GM12878 (cell line): Measurements from ENCODE around the gene HSD17B4.

Experiments used
- CBFB ChIP-seq: IDR thresholded peaks from 2 replicates; pipeline ENCODE4 v1.6.1; 2016; ENCODE audit warnings: antibody characterized with exemption, low read depth
- CREB1 ChIP-seq: IDR thresholded peaks from 2 replicates; pipeline ENCODE4 v1.6.1; 2012; ENCODE audit warnings: low read depth, mild to moderate bottlenecking, inconsistent platforms
- CTCF ChIP-seq, 3 experiments: IDR thresholded peaks in 2 of 3; conservative IDR thresholded peaks in 1 of 3; 2 replicates each; pipeline ENCODE4 v1.5.1; 2011; ENCODE audit warnings: low read depth in 3 of 3, low read length in 3 of 3, mild to moderate bottlenecking in 3 of 3, control low read depth in 2 of 3, moderate library complexity in 2 of 3, inconsistent platforms in 1 of 3, mixed read lengths in 1 of 3; ENCODE audit not compliant: control insufficient read depth in 2 of 3, insufficient read depth in 1 of 3; ENCODE audit errors: extremely low read depth in 1 of 3
- EED ChIP-seq: sonication (generic); IDR thresholded peaks from 2 replicates; pipeline ENCODE4 v1.6.1; 2016; ENCODE audit warnings: antibody characterized with exemption, low read depth
- POLR2A ChIP-seq: IDR thresholded peaks from 2 replicates; pipeline ENCODE4 v1.6.1; 2011; ENCODE audit warnings: low read depth, mild to moderate bottlenecking, low read length
- ZNF687 ChIP-seq: fragments of 450-650 bp; IDR thresholded peaks from 2 replicates; pipeline ENCODE4 v1.6.1; 2017; ENCODE audit warnings: mild to moderate bottlenecking, moderate library complexity

DNA sequence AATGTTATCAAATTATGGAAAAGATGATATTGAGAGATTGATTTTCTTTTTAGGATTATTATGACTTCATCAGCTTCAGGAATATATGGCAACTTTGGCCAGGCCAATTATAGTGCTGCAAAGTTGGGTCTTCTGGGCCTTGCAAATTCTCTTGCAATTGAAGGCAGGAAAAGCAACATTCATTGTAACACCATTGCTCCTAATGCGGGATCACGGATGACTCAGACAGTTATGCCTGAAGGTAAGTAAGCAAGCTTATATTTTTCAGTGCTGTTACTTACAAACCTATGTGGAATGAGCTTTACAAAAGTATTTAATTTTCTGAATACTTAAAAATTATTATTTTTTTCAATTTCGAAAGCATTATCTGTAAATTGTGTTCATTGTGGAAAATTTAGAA is 26.5 kb downstream of the HSD17B4 start:
- no peak for TF ChIP-seq EED
- no peak for TF ChIP-seq ZNF687
- TF ChIP-seq POLR2A, result no peak
- TF ChIP-seq CTCF (IDR thresholded peaks at IDR 0.05 in 2 of 3, conservative IDR thresholded peaks at IDR 0.05 in 1 of 3; ENCODE audit: control insufficient read depth in 2 of 3, extremely low read depth in 1 of 3, insufficient read depth in 1 of 3, low read depth in 3 of 3, low read length in 3 of 3), result no peak
- no peak for TF ChIP-seq CREB1
- no peak for TF ChIP-seq CBFB
